ENCODE measurements around the gene GIGYF2.

DNA sequence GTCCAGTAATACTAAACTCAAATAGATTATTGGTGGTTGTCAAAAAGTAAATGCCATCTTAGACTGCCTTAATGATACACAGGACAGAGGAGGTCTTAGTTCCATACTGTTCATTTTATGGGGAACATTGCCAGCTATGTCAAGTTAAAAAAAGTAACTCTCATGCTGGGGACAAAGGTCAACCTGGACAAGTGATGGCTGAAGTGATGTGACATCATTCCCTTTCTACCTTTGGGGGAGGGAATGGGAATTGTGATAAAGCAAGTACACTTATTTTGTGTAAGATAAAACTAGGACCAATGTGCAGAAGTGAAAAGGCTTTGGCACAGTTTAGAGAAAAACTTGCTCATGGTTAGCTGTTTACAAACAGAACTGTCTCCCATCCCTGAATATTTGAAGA lies 148.9 kb downstream of the GIGYF2 start:
- TF ChIP-seq, protein P1, sequence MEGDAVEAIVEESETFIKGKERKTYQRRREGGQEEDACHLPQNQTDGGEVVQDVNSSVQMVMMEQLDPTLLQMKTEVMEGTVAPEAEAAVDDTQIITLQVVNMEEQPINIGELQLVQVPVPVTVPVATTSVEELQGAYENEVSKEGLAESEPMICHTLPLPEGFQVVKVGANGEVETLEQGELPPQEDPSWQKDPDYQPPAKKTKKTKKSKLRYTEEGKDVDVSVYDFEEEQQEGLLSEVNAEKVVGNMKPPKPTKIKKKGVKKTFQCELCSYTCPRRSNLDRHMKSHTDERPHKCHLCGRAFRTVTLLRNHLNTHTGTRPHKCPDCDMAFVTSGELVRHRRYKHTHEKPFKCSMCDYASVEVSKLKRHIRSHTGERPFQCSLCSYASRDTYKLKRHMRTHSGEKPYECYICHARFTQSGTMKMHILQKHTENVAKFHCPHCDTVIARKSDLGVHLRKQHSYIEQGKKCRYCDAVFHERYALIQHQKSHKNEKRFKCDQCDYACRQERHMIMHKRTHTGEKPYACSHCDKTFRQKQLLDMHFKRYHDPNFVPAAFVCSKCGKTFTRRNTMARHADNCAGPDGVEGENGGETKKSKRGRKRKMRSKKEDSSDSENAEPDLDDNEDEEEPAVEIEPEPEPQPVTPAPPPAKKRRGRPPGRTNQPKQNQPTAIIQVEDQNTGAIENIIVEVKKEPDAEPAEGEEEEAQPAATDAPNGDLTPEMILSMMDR (optimal IDR thresholded peaks at IDR 0.05 in 1 of 3, IDR thresholded peaks at IDR 0.05 in 1 of 3, conservative IDR thresholded peaks at IDR 0.05 in 1 of 3; ENCODE audit: extremely low read depth in 1 of 3, insufficient read depth in 2 of 3, low read length in 3 of 3) = no peak
- TF ChIP-seq EZH2 (IDR thresholded peaks at IDR 0.05; ENCODE audit: low read length) = no peak
